ENCODE measurements around the gene RAB4A.
A peak's percentile ranks its signal among the peaks of the same experiment; 100 is the strongest.

RAB4A gene

GRCh38 chr1:229244091-229244490, 26.8 kb upstream of the RAB4A start:
- DNase-seq (ENCODE audit: low read depth) = no peak

GRCh38 chr1:229247871-229248270, 23.0 kb upstream of the RAB4A start:
- no peak for DNase-seq (ENCODE audit: low read depth)

- no peak for DNase-seq (ENCODE audit: low read depth)
Observed at GRCh38 chr1:229248821-229249817, 21.8 kb upstream of the RAB4A start.

DNA sequence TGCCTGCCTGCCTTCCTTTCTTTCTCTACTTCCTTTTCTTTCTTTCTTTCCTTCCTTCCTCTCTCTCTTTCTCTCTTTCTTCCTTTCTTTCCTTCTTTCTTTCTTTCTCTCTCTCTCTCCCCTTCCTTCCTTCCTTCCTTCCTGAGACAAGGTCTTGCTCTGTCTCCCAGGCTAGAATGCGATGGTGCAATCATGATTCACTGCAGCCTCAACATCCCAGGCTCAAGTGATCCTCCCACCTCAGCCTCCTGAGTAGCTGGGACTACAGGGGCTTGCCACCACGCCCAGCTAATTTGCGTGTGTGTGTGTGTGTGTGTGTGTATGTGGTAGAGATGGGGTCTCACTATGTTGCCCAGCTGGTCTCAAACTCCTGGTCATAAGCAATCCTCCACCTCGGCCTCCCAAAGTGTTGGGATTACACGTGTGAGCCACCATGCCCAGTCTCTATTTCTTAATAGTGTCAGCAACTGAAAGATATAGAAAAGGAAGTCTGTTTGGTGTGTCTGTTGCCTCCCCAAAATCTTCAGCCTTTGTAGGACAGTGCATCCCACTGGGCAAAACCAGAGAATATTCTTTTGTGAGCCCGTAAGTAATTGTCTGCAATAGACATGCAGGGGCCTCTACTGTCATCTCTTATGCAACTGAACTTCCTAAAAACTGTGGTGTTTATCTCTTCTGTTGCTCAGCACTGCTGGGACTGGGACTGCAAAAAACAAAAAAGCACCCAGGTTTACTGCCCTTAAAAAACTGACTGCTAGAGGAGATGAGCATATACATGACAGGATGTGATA, 20.9 kb upstream of the RAB4A start:
- no peak for DNase-seq (ENCODE audit: low read depth)

- DNase-seq (ENCODE audit: low read depth) = no peak
Observed at GRCh38 chr1:229251185-229251584, 19.7 kb upstream of the RAB4A start.

GRCh38 chr1:229252228-229252984, 18.5 kb upstream of the RAB4A start:
- no peak for DNase-seq (ENCODE audit: low read depth)

- no peak for DNase-seq (ENCODE audit: low read depth)
Observed at GRCh38 chr1:229253151-229253974, 17.5 kb upstream of the RAB4A start.

DNA sequence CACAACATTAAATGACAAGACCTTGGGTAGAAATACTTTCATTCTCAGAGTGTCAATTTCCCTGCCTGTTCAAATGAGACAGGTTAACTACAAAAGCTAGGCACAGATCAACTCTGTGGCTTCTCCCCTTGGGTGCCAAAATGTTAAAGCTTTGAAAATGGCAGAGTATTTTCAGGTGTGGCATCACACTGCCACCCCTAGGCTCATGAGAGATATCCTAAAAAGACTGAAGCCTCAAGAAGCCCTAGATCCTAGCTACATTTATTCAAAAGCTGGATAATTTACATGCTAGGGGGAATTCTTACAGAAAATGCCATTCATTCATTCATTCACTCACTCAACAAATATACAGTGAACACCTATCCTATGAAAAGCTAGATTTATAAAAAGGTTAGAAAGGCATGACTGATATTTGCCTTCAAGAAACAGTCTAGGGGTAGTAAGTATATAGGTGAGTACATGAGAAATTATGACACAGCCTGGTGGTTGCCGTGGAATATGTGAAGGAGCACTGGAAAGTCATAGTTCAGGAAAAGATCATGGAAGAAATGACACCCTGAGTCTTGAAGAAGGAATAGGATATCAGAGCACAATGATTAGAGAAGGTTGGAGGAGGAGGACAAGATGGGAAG, 15.9 kb upstream of the RAB4A start:
- no peak for DNase-seq (ENCODE audit: low read depth)

GRCh38 chr1:229258031-229258756, 12.7 kb upstream of the RAB4A start:
- peak; percentile 34 for DNase-seq (ENCODE audit: low read depth)

- no peak for DNase-seq (ENCODE audit: low read depth)
Observed at GRCh38 chr1:229258757-229259060, 12.2 kb upstream of the RAB4A start.

- no peak for DNase-seq (ENCODE audit: low read depth)
Observed at GRCh38 chr1:229260297-229260696, 10.6 kb upstream of the RAB4A start.

DNA sequence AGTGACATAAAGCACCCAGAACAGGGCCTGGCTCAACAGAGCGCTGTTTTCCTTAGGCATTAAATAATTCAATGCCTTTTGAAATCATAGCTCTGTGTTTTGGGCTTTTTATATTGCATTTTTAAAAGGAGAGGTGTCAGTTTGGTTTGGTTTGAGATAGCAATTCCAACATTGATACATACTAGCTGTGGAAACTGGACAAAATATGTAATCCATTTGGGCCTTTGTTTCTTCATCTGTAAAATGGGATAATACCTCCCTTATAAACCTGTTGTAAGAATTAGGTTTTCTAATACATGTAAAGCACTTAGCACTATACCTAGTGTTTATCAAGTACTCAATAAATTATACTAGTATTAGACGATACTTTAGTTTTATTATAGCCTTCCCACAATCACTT, 8.7 kb upstream of the RAB4A start:
- no peak for DNase-seq (ENCODE audit: low read depth)

- DNase-seq (ENCODE audit: low read depth) = no peak
Observed at GRCh38 chr1:229263254-229263653, 7.7 kb upstream of the RAB4A start.

DNA sequence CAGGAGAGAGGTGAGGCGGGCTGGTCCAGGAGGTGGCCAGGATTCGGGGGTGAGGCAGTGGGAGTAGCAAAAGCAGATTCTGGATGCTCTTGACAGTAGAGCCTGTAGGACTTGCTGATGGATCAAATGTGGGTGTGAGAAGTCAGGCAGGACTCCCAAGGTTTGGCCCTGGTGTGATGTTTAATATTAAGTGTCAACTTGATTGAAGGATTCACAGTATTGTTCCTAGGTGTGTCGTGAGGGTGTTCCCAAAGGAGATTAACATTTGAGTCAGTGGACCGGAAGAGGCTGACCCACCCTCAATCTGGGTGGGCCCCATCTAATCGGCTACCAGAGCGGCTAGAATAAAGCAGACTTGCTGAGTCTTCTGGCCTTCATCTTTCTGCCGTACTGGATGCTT, 6.8 kb upstream of the RAB4A start:
- no peak for DNase-seq (ENCODE audit: low read depth)

- no peak for DNase-seq (ENCODE audit: low read depth)
Observed at GRCh38 chr1:229264487-229264886, 6.4 kb upstream of the RAB4A start.

DNA sequence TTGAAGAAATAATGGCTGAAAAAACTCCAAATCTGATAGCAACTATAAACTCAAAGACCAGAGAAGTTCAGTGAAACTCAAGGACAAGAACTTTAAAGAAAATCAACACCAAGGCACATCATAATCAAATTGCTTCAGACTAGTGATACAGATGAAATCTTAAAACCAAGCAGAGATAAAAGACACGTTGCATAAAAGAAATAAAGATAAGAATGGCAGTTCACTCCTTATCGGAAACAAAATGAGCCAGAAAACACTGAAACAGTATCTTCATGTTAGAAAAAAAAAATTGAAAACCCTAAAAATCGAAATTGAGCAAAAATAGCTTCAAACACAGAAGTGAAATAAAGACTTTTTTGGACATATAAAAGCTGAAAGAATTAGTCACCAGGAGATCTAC, 4.6 kb upstream of the RAB4A start:
- DNase-seq (ENCODE audit: low read depth) = no peak

- DNase-seq (ENCODE audit: low read depth) = no peak
Observed at GRCh38 chr1:229266832-229267500, 3.9 kb upstream of the RAB4A start.

GRCh38 chr1:229268505-229268904, 2.4 kb upstream of the RAB4A start:
- DNase-seq (ENCODE audit: low read depth) = no peak

DNA sequence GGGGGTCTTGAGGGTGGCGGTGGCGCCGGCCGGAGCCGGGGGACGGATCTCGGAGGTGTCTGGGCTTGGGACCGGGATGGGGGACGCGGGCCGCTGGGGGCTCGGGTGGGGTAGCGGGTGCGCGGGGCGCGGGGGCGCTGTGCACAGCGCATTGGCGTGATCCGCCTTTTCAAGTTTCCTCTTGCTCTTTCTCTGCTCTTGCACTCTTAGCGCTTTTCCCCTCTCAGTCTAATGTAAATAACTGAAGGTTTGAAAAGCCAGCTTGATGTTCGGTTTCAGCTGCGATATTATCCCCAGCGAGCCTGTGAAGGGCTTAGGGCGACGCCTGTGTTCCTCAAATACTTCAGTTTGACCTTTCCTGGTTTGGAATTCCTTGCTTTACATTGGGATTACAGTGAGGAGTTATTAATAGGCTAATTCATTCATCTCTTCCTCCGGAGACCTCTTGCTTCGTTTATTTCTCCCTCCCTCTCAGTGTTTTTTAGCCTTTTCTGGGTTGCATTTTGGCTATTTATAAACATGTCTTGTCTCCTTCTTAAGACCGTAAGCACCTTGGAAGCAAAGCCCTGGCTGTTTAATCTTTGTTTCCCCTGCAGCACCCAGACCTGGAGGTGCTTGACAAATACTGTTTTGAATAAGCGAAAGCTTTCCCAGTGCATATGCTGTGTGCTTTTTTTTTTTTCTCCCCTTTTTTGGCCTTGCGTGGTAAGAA, 693 bp downstream of the RAB4A start:
- DNase-seq (ENCODE audit: low read depth) = no peak

Measured in HS-5 (cell line).